ENCODE data around the gene SNTA1. TPM values are rescaled to one million over a fixed set of nuclear protein-coding genes. Genes with fewer than 3 reads are reported as not detected.
A peak's percentile ranks its signal among the peaks of the same experiment; 100 is the strongest.

SNTA1 gene
- total and polyA plus RNA-seq, 2 of the 13 experiments (the other 11 are each of a cell fraction or from before 2014, with no cell fraction given), result 16.4 to 18.3 TPM

GRCh38 chr20:33456916-33457642 is 13.5 kb upstream of the SNTA1 start (continued):
- TF ChIP-seq NR2F6 (IDR thresholded peaks at IDR 0.05), result peak; percentile 68
- peak; percentile 89 for TF ChIP-seq NR2F6 (CRISPR knock-in tag; IDR thresholded peaks at IDR 0.05)
- 0 out of 2 replicates have a peak, but pooled peaks have one; percentile 65 for TF ChIP-seq TP53 (CRISPR knock-in tag; conservative IDR thresholded peaks at IDR 0.05)
- TF ChIP-seq FOXM1 (CRISPR knock-in tag; IDR thresholded peaks at IDR 0.05), result 0 out of 2 replicates have a peak, but pooled peaks have one; percentile 39
- TF ChIP-seq ERF (CRISPR knock-in tag; IDR thresholded peaks at IDR 0.05), result peak; percentile 92
- TF ChIP-seq ZNF136 (CRISPR knock-in tag; IDR thresholded peaks at IDR 0.05; ENCODE audit: low read depth), result peak; percentile 56; the same call in 1 of the 2 replicates
- TF ChIP-seq RELA (CRISPR knock-in tag; IDR thresholded peaks at IDR 0.05), result peak; percentile 86; the same call in 1 of the 2 replicates
- peak; percentile 67; the same call in 1 of the 2 replicates for TF ChIP-seq ISL2 (CRISPR knock-in tag; IDR thresholded peaks at IDR 0.05)
- peak; percentile 67; the same call in 1 of the 2 replicates for TF ChIP-seq SMAD3 (CRISPR knock-in tag; IDR thresholded peaks at IDR 0.05)
- peak; percentile 86 for TF ChIP-seq SALL1 (CRISPR knock-in tag; IDR thresholded peaks at IDR 0.05)
- peak; percentile 73 to 87 for TF ChIP-seq HMGXB4 (CRISPR knock-in tag; IDR thresholded peaks at IDR 0.05; ENCODE audit: borderline replicate concordance in 1 of 2, low read depth in 1 of 2)
- peak; percentile 42; the same call in 1 of the 2 replicates for TF ChIP-seq ZNF800 (CRISPR knock-in tag; IDR thresholded peaks at IDR 0.05)
- TF ChIP-seq ARID4A (CRISPR knock-in tag; IDR thresholded peaks at IDR 0.05; ENCODE audit: borderline replicate concordance), result peak; percentile 23; the same call in 1 of the 2 replicates
- peak in 1 of 2 experiments; percentile 60; a peak in 2 of 4 replicates for TF ChIP-seq NR2F1 (CRISPR knock-in tag; IDR thresholded peaks at IDR 0.05)
- peak; percentile 46; the same call in 1 of the 2 replicates for TF ChIP-seq TFE3 (CRISPR knock-in tag; IDR thresholded peaks at IDR 0.05)
- peak; percentile 65; the same call in 1 of the 3 replicates for TF ChIP-seq MXI1 (IDR thresholded peaks at IDR 0.05; ENCODE audit: borderline replicate concordance, low read depth, low read length)
- TF ChIP-seq FOXO1 (CRISPR knock-in tag; IDR thresholded peaks at IDR 0.05), result peak; percentile 78
- TF ChIP-seq XRCC5 (optimal IDR thresholded peaks at IDR 0.05; ENCODE audit: low read length), result peak; percentile 97
- peak; percentile 84; the same call in 1 of the 2 replicates for TF ChIP-seq MEIS2 (CRISPR knock-in tag; IDR thresholded peaks at IDR 0.05)
- TF ChIP-seq SALL2 (CRISPR knock-in tag; IDR thresholded peaks at IDR 0.05), result peak; percentile 84
